ENCODE measurements around the gene SLC15A4.
"Not testable (repeated sequence)": the region's sequence is repeated elsewhere in the genome, so short reads cannot be mapped to it uniquely, and the experiment has no call there.

SLC15A4 gene

DNA sequence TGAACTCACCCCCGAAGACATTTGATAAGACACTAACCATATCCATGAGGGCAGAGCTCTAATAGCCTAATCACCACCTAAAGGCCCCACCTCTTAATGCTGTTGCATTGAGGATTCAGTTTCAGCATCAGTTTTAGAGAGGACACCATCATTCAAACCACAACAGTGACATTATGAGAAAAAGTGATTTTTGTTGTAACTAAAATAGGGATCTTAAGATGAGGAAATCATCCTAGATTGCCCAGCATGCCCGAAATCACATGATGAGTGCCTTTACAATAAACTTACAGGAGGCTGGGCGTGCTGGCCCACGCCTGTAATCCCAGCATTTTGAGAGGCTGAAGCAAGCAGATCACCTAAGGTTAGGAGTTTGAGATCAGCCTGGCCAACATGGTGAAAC is 19.8 kb upstream of the SLC15A4 start:
- Histone ChIP-seq H3K27ac (ENCODE audit: low read depth, low read length) (no peak overlapping the region), H4K8ac (ENCODE audit: low read depth, low read length) (no peak overlapping the region), H3K23ac (ENCODE audit: low read length) (no peak overlapping the region), H3K4ac (ENCODE audit: low read depth, low read length) (no peak overlapping the region), H3K9ac (ENCODE audit: low read length) (no peak overlapping the region), H3K18ac (ENCODE audit: low read length) (no peak overlapping the region), H3K9me3 (ENCODE audit: insufficient read depth, low read depth, low read length) (peaks cover 2% of the 10 kb centered on the region), H2BK120ac (ENCODE audit: insufficient read depth, low read length, poor library complexity) (no peak overlapping the region), H3K27me3 (ENCODE audit: insufficient read depth, low read length) (no peaks in the 10 kb centered on the region), H3K79me2 (ENCODE audit: control insufficient read depth, insufficient read depth, low read length, poor library complexity) (no peaks in the 10 kb centered on the region), H2AK5ac (ENCODE audit: low read length) (no peak overlapping the region), H2AFZ (ENCODE audit: insufficient read depth, low read length, poor library complexity) (no peak overlapping the region), H4K91ac (ENCODE audit: low read depth, low read length) (no peak overlapping the region), H3K79me1 (ENCODE audit: low read length) (no peaks in the 10 kb centered on the region), H3K36me3 (ENCODE audit: control insufficient read depth in 1 of 2, insufficient read depth in 2 of 2, low read length in 2 of 2) (no peaks in the 10 kb centered on the region), H3K4me1 (ENCODE audit: control insufficient read depth in 1 of 2, insufficient read depth in 2 of 2, low read length in 2 of 2) (no peaks in the 10 kb centered on the region), H3K14ac (ENCODE audit: low read length) (no peak overlapping the region), H2BK5ac (ENCODE audit: low read depth, low read length, poor library complexity) (no peak overlapping the region), H3K4me3 (ENCODE audit: low read depth, low read length) (no peak overlapping the region), H2BK12ac (ENCODE audit: low read length) (no peak overlapping the region), H4K12ac (ENCODE audit: low read depth, low read length) (no peak overlapping the region), H3K4me2 (ENCODE audit: low read length) (no peak overlapping the region)
- no peak for DNase-seq
- no CpG with 5 or more reads among the region's 4 CpGs for WGBS (ENCODE audit: extremely low coverage, insufficient coverage, insufficient read length)

DNA sequence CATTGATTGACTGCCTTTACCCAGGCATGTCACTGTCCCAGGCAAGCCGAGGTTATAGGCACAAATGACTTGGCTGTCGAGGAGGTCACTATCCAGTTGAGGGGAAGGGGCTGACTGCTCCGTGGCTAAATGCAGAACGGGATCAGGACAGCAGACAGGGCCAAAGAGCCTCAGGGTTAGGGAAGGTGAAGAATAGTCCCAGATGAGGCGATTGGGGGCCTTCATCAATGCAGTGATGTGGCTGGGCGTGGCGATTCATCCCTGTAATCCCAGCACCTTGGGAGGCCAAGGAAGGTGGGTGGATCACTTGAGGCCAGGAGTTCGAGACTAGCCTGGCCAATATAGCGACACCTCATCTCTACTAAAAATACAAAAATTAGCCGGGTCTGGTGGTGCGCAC is 18.8 kb upstream of the SLC15A4 start:
- Histone ChIP-seq H3K79me2 (ENCODE audit: control insufficient read depth, insufficient read depth, low read length, poor library complexity) (no peaks in the 10 kb centered on the region), H3K23ac (ENCODE audit: low read length) (no peak overlapping the region)
- no CpG with 5 or more reads among the region's 11 CpGs for WGBS (ENCODE audit: extremely low coverage, insufficient coverage, insufficient read length)

DNA sequence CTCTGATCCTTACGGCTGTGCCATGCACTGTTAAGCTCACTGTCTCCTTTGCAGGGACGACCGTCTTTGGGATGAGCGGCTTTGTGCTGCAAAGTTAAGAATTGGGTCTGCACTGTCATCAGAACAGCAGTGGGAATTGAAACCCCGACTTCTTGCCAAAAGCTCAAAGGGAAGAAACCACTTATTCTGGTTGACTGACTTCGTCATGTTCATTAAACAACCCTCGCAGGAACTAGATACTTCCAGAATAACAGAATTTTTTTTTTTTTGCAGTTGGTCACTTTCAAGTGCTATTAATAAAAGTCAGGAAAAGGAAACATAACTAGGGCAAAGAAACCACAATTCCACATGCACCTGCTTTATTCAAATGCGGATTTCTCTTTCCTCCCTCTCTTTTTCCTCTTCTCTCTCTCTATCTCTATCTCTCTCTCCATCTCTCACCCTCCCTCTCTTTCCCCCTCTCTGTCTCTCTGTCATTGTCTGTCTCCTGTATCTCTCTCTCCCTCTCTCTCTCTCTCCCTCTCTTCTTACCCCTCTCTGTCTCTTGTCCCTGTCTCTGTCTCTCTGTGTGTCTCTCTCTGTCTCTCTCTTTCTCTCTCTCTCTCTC is 17.2 kb upstream of the SLC15A4 start:
- H3K79me2 ChIP-seq (ENCODE audit: control insufficient read depth, insufficient read depth, low read length, poor library complexity): no peaks in the 10 kb centered on the region
- no peaks in the 10 kb centered on the region for H3K9me3 ChIP-seq (ENCODE audit: insufficient read depth, low read depth, low read length)
- H2AK5ac ChIP-seq (ENCODE audit: low read length): no peak overlapping the region
- H3K4ac ChIP-seq (ENCODE audit: low read depth, low read length): no peak overlapping the region
- no peak overlapping the region for H3K23ac ChIP-seq (ENCODE audit: low read length)
- WGBS (ENCODE audit: extremely low coverage, insufficient coverage, insufficient read length): no CpG with 5 or more reads among the region's 8 CpGs
- H2BK12ac ChIP-seq (ENCODE audit: low read length): no peak overlapping the region
- H3K36me3 ChIP-seq (ENCODE audit: control insufficient read depth in 1 of 2, insufficient read depth in 2 of 2, low read length in 2 of 2): no peaks in the 10 kb centered on the region
- no peaks in the 10 kb centered on the region for H3K4me1 ChIP-seq (ENCODE audit: control insufficient read depth in 1 of 2, insufficient read depth in 2 of 2, low read length in 2 of 2)
- H3K27me3 ChIP-seq (ENCODE audit: insufficient read depth, low read length): no peaks in the 10 kb centered on the region
- H2BK5ac ChIP-seq (ENCODE audit: low read depth, low read length, poor library complexity): no peak overlapping the region
- DNase-seq: no peak
- no peak overlapping the region for H3K27ac ChIP-seq (ENCODE audit: low read depth, low read length)
- H4K8ac ChIP-seq (ENCODE audit: low read depth, low read length): no peak overlapping the region
- no peak overlapping the region for H2AFZ ChIP-seq (ENCODE audit: insufficient read depth, low read length, poor library complexity)
- H2BK120ac ChIP-seq (ENCODE audit: insufficient read depth, low read length, poor library complexity): no peak overlapping the region
- H3K18ac ChIP-seq (ENCODE audit: low read length): no peak overlapping the region
- no peak overlapping the region for H3K9ac ChIP-seq (ENCODE audit: low read length)
- H3K4me2 ChIP-seq (ENCODE audit: low read length): no peak overlapping the region
- no peak overlapping the region for H3K14ac ChIP-seq (ENCODE audit: low read length)
- no peak overlapping the region for H3K4me3 ChIP-seq (ENCODE audit: low read depth, low read length)
- H4K91ac ChIP-seq (ENCODE audit: low read depth, low read length): no peak overlapping the region
- no peaks in the 10 kb centered on the region for H3K79me1 ChIP-seq (ENCODE audit: low read length)
- H4K12ac ChIP-seq (ENCODE audit: low read depth, low read length): no peak overlapping the region

More for the DNA sequence above, 18.8 kb upstream of the SLC15A4 start:
- no peak overlapping the region for H3K4me2 ChIP-seq (ENCODE audit: low read length)
- H2BK120ac ChIP-seq (ENCODE audit: insufficient read depth, low read length, poor library complexity): no peak overlapping the region
- no peaks in the 10 kb centered on the region for H3K27me3 ChIP-seq (ENCODE audit: insufficient read depth, low read length)
- H3K9ac ChIP-seq (ENCODE audit: low read length): no peak overlapping the region
- H3K14ac ChIP-seq (ENCODE audit: low read length): no peak overlapping the region
- no peaks in the 10 kb centered on the region for H3K36me3 ChIP-seq (ENCODE audit: control insufficient read depth in 1 of 2, insufficient read depth in 2 of 2, low read length in 2 of 2)
- no peak overlapping the region for H3K4me3 ChIP-seq (ENCODE audit: low read depth, low read length)
- no peak for DNase-seq
- no peak overlapping the region for H4K8ac ChIP-seq (ENCODE audit: low read depth, low read length)
- H3K79me1 ChIP-seq (ENCODE audit: low read length): no peaks in the 10 kb centered on the region
- H2BK5ac ChIP-seq (ENCODE audit: low read depth, low read length, poor library complexity): no peak overlapping the region
- H2AK5ac ChIP-seq (ENCODE audit: low read length): no peak overlapping the region
- no peak overlapping the region for H3K4ac ChIP-seq (ENCODE audit: low read depth, low read length)
- no peak overlapping the region for H4K12ac ChIP-seq (ENCODE audit: low read depth, low read length)
- no peak overlapping the region for H2BK12ac ChIP-seq (ENCODE audit: low read length)
- H3K18ac ChIP-seq (ENCODE audit: low read length): no peak overlapping the region
- no peak overlapping the region for H4K91ac ChIP-seq (ENCODE audit: low read depth, low read length)
- no peaks in the 10 kb centered on the region for H3K9me3 ChIP-seq (ENCODE audit: insufficient read depth, low read depth, low read length)
- H3K27ac ChIP-seq (ENCODE audit: low read depth, low read length): no peak overlapping the region
- H3K4me1 ChIP-seq (ENCODE audit: control insufficient read depth in 1 of 2, insufficient read depth in 2 of 2, low read length in 2 of 2): no peaks in the 10 kb centered on the region
- no peak overlapping the region for H2AFZ ChIP-seq (ENCODE audit: insufficient read depth, low read length, poor library complexity)

DNA sequence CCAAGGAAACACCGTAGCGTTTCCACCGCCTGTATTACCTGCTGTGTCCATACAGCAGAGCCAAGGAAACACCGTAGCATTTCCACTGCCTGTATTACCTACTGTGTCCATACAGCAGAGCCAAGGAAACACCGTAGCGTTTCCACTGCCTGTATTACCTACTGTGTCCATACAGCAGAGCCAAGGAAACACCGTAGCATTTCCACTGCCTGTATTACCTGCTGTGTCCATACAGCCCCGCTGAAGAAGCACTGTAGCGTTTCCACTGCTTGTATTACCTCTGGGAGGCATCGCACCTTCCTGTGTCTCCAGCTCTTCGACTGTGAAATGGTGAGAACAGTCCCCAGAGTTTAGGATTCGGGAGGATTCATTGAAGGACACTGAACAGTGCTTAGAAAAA is 16.1 kb upstream of the SLC15A4 start:
- H3K4ac ChIP-seq (ENCODE audit: low read depth, low read length); H3K9me3 ChIP-seq (ENCODE audit: insufficient read depth, low read depth, low read length); H2BK5ac ChIP-seq (ENCODE audit: low read depth, low read length, poor library complexity); H4K8ac ChIP-seq (ENCODE audit: low read depth, low read length); H3K79me1 ChIP-seq (ENCODE audit: low read length); H4K12ac ChIP-seq (ENCODE audit: low read depth, low read length); H2AK5ac ChIP-seq (ENCODE audit: low read length); H3K27ac ChIP-seq (ENCODE audit: low read depth, low read length); DNase-seq; H2AFZ ChIP-seq (ENCODE audit: insufficient read depth, low read length, poor library complexity); H3K4me1 ChIP-seq (ENCODE audit: control insufficient read depth in 1 of 2, insufficient read depth in 2 of 2, low read length in 2 of 2); H3K36me3 ChIP-seq (ENCODE audit: control insufficient read depth in 1 of 2, insufficient read depth in 2 of 2, low read length in 2 of 2); H3K4me3 ChIP-seq (ENCODE audit: low read depth, low read length); H2BK120ac ChIP-seq (ENCODE audit: insufficient read depth, low read length, poor library complexity); H3K4me2 ChIP-seq (ENCODE audit: low read length); H3K79me2 ChIP-seq (ENCODE audit: control insufficient read depth, insufficient read depth, low read length, poor library complexity); H3K9ac ChIP-seq (ENCODE audit: low read length); H3K14ac ChIP-seq (ENCODE audit: low read length); H4K91ac ChIP-seq (ENCODE audit: low read depth, low read length); H3K18ac ChIP-seq (ENCODE audit: low read length); H2BK12ac ChIP-seq (ENCODE audit: low read length); H3K23ac ChIP-seq (ENCODE audit: low read length); H3K27me3 ChIP-seq (ENCODE audit: insufficient read depth, low read length): not testable (repeated sequence)
- WGBS (ENCODE audit: extremely low coverage, insufficient coverage, insufficient read length): no CpG with 5 or more reads among the region's 12 CpGs
